Stomach (tissue), 9 donors: ENCODE data around the gene S100A12. TPM values are rescaled to one million over a fixed set of nuclear protein-coding genes. Genes with fewer than 3 reads are reported as not detected.

Experiments used
- DNase-seq, 2 donors: peaks; one replicate each; pipeline versions ENCODE4 v3.0.0 to v3.0.0-alpha.2; 2013 to 2019
- H3K27ac ChIP-seq, 5 donors: fragments of 200-600 bp in 4 of 5; sonication (generic) in 4 of 5; one replicate each; pipeline ENCODE4 v1.5.1; 2013 to 2019; ENCODE audit warnings: mild to moderate bottlenecking in 1 of 5, moderate library complexity in 1 of 5
- H3K27me3 ChIP-seq, 3 donors: fragments of 200-600 bp; sonication (generic); one replicate each; pipeline ENCODE4 v1.5.1; 2017 to 2019; ENCODE audit warnings: mixed run types in 1 of 3
- H3K36me3 ChIP-seq, 4 donors: fragments of 200-600 bp; sonication (generic); 1 replicate in 3 of 4; 2 replicates in 1 of 4; pipeline ENCODE4 v1.5.1; 2016 to 2019
- H3K4me1 ChIP-seq, 4 donors: fragments of 200-600 bp; sonication (generic); one replicate each; pipeline ENCODE4 v1.5.1; 2016 to 2019
- H3K4me3 ChIP-seq, 4 donors: fragments of 200-600 bp; sonication (generic) in 3 of 4; one replicate each; pipeline ENCODE4 v1.5.1; 2016 to 2019; ENCODE audit warnings: mild to moderate bottlenecking in 1 of 4
- H3K9me3 ChIP-seq, 4 donors: fragments of 200-600 bp; sonication (generic); one replicate each; pipeline ENCODE4 v1.5.1; 2016 to 2019
- EP300 ChIP-seq: sonication (generic); formaldehyde crosslinking; IDR thresholded peaks from one replicate; pipeline ENCODE4 v1.6.1; 2017; ENCODE audit warnings: antibody characterized with exemption
- POLR2A ChIP-seq, 4 donors: fragments of 450-650 bp; IDR thresholded peaks; one replicate each; pipeline ENCODE4 v1.6.1; 2016; ENCODE audit warnings: antibody characterized with exemption in 4 of 4, control low read depth in 2 of 4, mild to moderate bottlenecking in 1 of 4, moderate library complexity in 1 of 4
- POLR2AphosphoS5 ChIP-seq, 3 donors: sonication (generic); formaldehyde crosslinking; IDR thresholded peaks; one replicate each; pipeline ENCODE4 v1.6.1; 2016; ENCODE audit warnings: antibody characterized with exemption in 3 of 3
- intact Hi-C: fragments of 100-400 bp; cut with DNase I; formaldehyde crosslinking; loops from one replicate; pipeline ENCODE4 v1.15.1; 2023; ENCODE audit warnings: low total_unique reads
- polyA plus RNA-seq, 3 donors: library from polyadenylated mRNA; stranded (reverse); fragments of 200-250 nt; gene quantifications; one replicate each; pipeline ENCODE4 v1.2.3, GENCODE V29; 2013
- small RNA-seq, 4 donors: library from RNA; depleted of rRNA; stranded (forward); fragments of <200 nt; gene quantifications; one replicate each; pipeline ENCODE3, GENCODE V24; 2016
- total RNA-seq, 5 donors: library from RNA; depleted of rRNA; stranded (reverse); fragments of >200 nt; gene quantifications; one replicate each; pipeline versions ENCODE4 v1.1.0 to v1.2.3, GENCODE V29; 2014 to 2016
- TF ChIP-seq, protein P1 (sequence below), 7 experiments: fragments of 450-650 bp in 4 of 7; fragments of 200-600 bp in 3 of 7; sonication (generic) in 3 of 7; IDR thresholded peaks; one replicate each; pipeline ENCODE4 v1.5.1; 2016 to 2019; ENCODE audit warnings: antibody characterized with exemption in 7 of 7, control low read depth in 2 of 7, mild to moderate bottlenecking in 1 of 7
- donor health status: healthy with polysubstance abuse.
- donor health status: Bipolar disorder and iron deficiency.
- donor health status: healthy.

Gene S100A12
- total and polyA plus RNA-seq, 8 donors: 8.2 to 58.3 (median 16.3) TPM; not detected in 4

GRCh38 chr1:153324912-153325311, 50.5 kb downstream of the S100A12 start:
- TF ChIP-seq EP300: no peak
- TF ChIP-seq, protein P1, sequence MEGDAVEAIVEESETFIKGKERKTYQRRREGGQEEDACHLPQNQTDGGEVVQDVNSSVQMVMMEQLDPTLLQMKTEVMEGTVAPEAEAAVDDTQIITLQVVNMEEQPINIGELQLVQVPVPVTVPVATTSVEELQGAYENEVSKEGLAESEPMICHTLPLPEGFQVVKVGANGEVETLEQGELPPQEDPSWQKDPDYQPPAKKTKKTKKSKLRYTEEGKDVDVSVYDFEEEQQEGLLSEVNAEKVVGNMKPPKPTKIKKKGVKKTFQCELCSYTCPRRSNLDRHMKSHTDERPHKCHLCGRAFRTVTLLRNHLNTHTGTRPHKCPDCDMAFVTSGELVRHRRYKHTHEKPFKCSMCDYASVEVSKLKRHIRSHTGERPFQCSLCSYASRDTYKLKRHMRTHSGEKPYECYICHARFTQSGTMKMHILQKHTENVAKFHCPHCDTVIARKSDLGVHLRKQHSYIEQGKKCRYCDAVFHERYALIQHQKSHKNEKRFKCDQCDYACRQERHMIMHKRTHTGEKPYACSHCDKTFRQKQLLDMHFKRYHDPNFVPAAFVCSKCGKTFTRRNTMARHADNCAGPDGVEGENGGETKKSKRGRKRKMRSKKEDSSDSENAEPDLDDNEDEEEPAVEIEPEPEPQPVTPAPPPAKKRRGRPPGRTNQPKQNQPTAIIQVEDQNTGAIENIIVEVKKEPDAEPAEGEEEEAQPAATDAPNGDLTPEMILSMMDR (IDR thresholded peaks at IDR 0.05): no peak
- no peak for TF ChIP-seq POLR2AphosphoS5 (IDR thresholded peaks at IDR 0.05)
- TF ChIP-seq POLR2A (IDR thresholded peaks at IDR 0.05): no peak
- H3K9me3 ChIP-seq: peaks cover 0 to 67% (median 47%) of the 10 kb centered on the region in 4 donors
- intact Hi-C loops: no loop called here

More at GRCh38 chr1:153324912-153325311, 50.5 kb downstream of the S100A12 start:
- H3K27ac ChIP-seq: no peak overlapping the region
- no peak overlapping the region for H3K4me3 ChIP-seq
- no peaks in the 10 kb centered on the region for H3K4me1 ChIP-seq
- H3K27me3 ChIP-seq: peaks cover 0 to 14% (median 0%) of the 10 kb centered on the region in 3 donors
- no peak for DNase-seq
- H3K36me3 ChIP-seq: no peaks in the 10 kb centered on the region

Small RNA genes lying within 50 kb of the gene (small RNA-seq; reads per million reads assigned to genes)
- gene RNU6-160P (0 reads per million in 4 donors), gene S100A15A (0 reads per million in 4 donors)

Other genes starting within 250 kb of the S100A12 start
- not detected for gene SPRR2G, start 224.7 kb downstream of the S100A12 start, total RNA-seq
- gene SPRR2G, start 224.7 kb downstream of the S100A12 start, polyA plus RNA-seq: under 1 TPM in 1 of 3 donors, not detected in 2; 0.75 TPM
- gene LELP1, start 172.2 kb downstream of the S100A12 start, total RNA-seq: not detected
- not detected for gene LELP1, start 172.2 kb downstream of the S100A12 start, polyA plus RNA-seq
- not detected for gene PRR9, start 158.0 kb downstream of the S100A12 start, total RNA-seq
- gene PRR9, start 158.0 kb downstream of the S100A12 start, polyA plus RNA-seq: not detected
- gene LORICRIN, start 115.9 kb downstream of the S100A12 start, total RNA-seq: not detected
- gene LORICRIN, start 115.9 kb downstream of the S100A12 start, polyA plus RNA-seq: not detected
- not detected for gene PGLYRP3, start 62.7 kb downstream of the S100A12 start, total RNA-seq
- 1 to 10 TPM in 1 of 3 donors, not detected in 2; 1.6 TPM for gene PGLYRP3, start 62.7 kb downstream of the S100A12 start, polyA plus RNA-seq
- gene PGLYRP4, start 26.8 kb downstream of the S100A12 start, total RNA-seq: not detected
- 1 to 10 TPM in 1 of 3 donors, not detected in 2; 4.3 TPM for gene PGLYRP4, start 26.8 kb downstream of the S100A12 start, polyA plus RNA-seq
- 100 to 1,000 TPM in 3 of 5 donors, 10 to 100 TPM in 1, not detected in 1; 17.4 to 298 (median 146) TPM for gene S100A9, start 17.8 kb downstream of the S100A12 start, total RNA-seq
- gene S100A9, start 17.8 kb downstream of the S100A12 start, polyA plus RNA-seq: 1,000 to 10,000 TPM in 1 of 3 donors, 100 to 1,000 TPM in 2; 276 to 9,878 (median 780) TPM
- 10 to 100 TPM in 4 of 5 donors, not detected in 1; 16.8 to 86.4 (median 38.1) TPM for gene S100A8, start 15.5 kb upstream of the S100A12 start, total RNA-seq
- gene S100A8, start 15.5 kb upstream of the S100A12 start, polyA plus RNA-seq: over 10,000 TPM in 1 of 3 donors, 100 to 1,000 TPM in 2; 144 to 21,822 (median 281) TPM
- gene S100A7A, start 40.9 kb upstream of the S100A12 start, total RNA-seq: not detected
- gene S100A7A, start 40.9 kb upstream of the S100A12 start, polyA plus RNA-seq: under 1 TPM in 1 of 3 donors, not detected in 2; 0.20 TPM
- not detected for gene S100A7, start 85.0 kb upstream of the S100A12 start, total RNA-seq
- gene S100A7, start 85.0 kb upstream of the S100A12 start, polyA plus RNA-seq: 100 to 1,000 TPM in 1 of 3 donors, not detected in 2; 107 TPM
- 100 to 1,000 TPM; 154 to 680 (median 330) TPM for gene S100A6, start 160.4 kb upstream of the S100A12 start, total RNA-seq
- 1,000 to 10,000 TPM; 1,447 to 2,520 (median 1,620) TPM for gene S100A6, start 160.4 kb upstream of the S100A12 start, polyA plus RNA-seq
- not detected for gene S100A5, start 165.3 kb upstream of the S100A12 start, total RNA-seq
- gene S100A5, start 165.3 kb upstream of the S100A12 start, polyA plus RNA-seq: not detected
- gene S100A4, start 170.2 kb upstream of the S100A12 start, total RNA-seq: 10 to 100 TPM in 4 of 5 donors, 1 to 10 TPM in 1; 9.9 to 53.3 (median 19.4) TPM
- 100 to 1,000 TPM; 145 to 541 (median 274) TPM for gene S100A4, start 170.2 kb upstream of the S100A12 start, polyA plus RNA-seq
- gene S100A3, start 173.6 kb upstream of the S100A12 start, total RNA-seq: not detected
- gene S100A3, start 173.6 kb upstream of the S100A12 start, polyA plus RNA-seq: 10 to 100 TPM in 1 of 3 donors, 1 to 10 TPM in 2; 2.6 to 15.0 (median 5.4) TPM
- gene S100A2, start 190.2 kb upstream of the S100A12 start, total RNA-seq: 10 to 100 TPM in 1 of 5 donors, 1 to 10 TPM in 1, not detected in 3; 2.2 to 12.7 TPM
- 1,000 to 10,000 TPM in 1 of 3 donors, 1 to 10 TPM in 2; 4.9 to 1,809 (median 8.3) TPM for gene S100A2, start 190.2 kb upstream of the S100A12 start, polyA plus RNA-seq
- 100 to 1,000 TPM in 1 of 5 donors, 10 to 100 TPM in 2, 1 to 10 TPM in 2; 8.9 to 192 (median 47.9) TPM for gene S100A16, start 237.5 kb upstream of the S100A12 start, total RNA-seq
- gene S100A16, start 237.5 kb upstream of the S100A12 start, polyA plus RNA-seq: 100 to 1,000 TPM; 145 to 361 (median 188) TPM
- gene S100A14, start 240.7 kb upstream of the S100A12 start, total RNA-seq: 100 to 1,000 TPM in 1 of 5 donors, 10 to 100 TPM in 3, 1 to 10 TPM in 1; 8.8 to 488 (median 29.0) TPM
- 100 to 1,000 TPM in 2 of 3 donors, 10 to 100 TPM in 1; 70.2 to 751 (median 244) TPM for gene S100A14, start 240.7 kb upstream of the S100A12 start, polyA plus RNA-seq